Epithelial cell of esophagus (primary cell): Measurements from ENCODE around the gene SLC26A11.

Experiments
- DNase-seq: peaks from one replicate; pipeline ENCODE4 v3.0.0; 2010; ENCODE audit warnings: low read depth
- H3K4me3 ChIP-seq: 2 replicates; pipeline ENCODE4 v1.5.1; 2011; ENCODE audit warnings: mild to moderate bottlenecking, low read length, control low read depth
- TF ChIP-seq, protein P1 (sequence below): IDR thresholded peaks from 2 replicates; pipeline ENCODE4 v1.5.1; 2011; ENCODE audit warnings: low read depth, mild to moderate bottlenecking, low read length, control low read depth, inconsistent platforms; ENCODE audit not compliant: insufficient read depth; ENCODE audit errors: missing control alignments

Gene SLC26A11

DNA sequence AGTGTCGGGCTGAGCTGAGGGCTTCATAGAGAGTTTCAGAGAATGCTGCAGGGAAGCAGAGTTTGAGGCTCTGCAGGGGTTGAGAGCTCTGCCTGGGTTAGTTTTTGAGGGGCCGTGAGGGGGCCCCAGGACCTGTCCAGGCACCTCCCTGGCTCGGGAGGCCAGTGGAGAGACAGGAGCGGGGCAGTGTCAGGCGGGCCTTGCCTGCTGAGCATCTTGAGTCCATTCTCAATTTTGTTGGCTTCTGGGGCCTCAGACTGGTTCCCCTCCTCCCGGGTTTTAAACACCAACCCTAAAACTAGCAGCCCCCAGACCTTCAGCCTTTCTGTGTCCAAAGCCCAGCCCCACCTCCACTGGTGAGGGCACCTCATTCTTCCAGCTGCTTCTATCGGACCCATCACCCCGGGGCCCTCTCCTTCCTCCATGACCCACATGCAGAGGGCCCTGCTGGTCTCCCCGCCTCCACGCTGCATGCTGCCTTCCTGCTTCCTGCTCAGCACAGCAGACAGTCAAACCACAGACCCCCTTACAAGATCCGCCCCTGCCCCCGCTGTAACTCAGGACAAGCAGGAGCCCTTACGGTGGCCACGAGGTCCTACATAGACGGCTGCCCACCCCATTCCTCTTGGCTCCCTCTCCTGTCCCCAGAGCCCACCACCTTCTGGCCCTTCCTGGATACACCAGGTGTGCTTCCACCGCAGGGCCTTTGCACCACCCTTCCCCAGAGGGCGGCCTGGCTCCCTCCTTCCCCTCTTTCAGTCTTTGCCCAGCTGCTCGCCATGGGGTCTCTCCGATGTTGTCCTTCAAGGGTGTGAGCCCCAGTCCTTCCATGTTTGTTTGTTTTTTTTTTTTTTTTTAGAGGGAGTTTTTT is 44.2 kb downstream of the SLC26A11 start:
- no peak overlapping the region for H3K4me3 ChIP-seq
- no peak for DNase-seq
- TF ChIP-seq, protein P1, sequence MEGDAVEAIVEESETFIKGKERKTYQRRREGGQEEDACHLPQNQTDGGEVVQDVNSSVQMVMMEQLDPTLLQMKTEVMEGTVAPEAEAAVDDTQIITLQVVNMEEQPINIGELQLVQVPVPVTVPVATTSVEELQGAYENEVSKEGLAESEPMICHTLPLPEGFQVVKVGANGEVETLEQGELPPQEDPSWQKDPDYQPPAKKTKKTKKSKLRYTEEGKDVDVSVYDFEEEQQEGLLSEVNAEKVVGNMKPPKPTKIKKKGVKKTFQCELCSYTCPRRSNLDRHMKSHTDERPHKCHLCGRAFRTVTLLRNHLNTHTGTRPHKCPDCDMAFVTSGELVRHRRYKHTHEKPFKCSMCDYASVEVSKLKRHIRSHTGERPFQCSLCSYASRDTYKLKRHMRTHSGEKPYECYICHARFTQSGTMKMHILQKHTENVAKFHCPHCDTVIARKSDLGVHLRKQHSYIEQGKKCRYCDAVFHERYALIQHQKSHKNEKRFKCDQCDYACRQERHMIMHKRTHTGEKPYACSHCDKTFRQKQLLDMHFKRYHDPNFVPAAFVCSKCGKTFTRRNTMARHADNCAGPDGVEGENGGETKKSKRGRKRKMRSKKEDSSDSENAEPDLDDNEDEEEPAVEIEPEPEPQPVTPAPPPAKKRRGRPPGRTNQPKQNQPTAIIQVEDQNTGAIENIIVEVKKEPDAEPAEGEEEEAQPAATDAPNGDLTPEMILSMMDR: no peak

DNA sequence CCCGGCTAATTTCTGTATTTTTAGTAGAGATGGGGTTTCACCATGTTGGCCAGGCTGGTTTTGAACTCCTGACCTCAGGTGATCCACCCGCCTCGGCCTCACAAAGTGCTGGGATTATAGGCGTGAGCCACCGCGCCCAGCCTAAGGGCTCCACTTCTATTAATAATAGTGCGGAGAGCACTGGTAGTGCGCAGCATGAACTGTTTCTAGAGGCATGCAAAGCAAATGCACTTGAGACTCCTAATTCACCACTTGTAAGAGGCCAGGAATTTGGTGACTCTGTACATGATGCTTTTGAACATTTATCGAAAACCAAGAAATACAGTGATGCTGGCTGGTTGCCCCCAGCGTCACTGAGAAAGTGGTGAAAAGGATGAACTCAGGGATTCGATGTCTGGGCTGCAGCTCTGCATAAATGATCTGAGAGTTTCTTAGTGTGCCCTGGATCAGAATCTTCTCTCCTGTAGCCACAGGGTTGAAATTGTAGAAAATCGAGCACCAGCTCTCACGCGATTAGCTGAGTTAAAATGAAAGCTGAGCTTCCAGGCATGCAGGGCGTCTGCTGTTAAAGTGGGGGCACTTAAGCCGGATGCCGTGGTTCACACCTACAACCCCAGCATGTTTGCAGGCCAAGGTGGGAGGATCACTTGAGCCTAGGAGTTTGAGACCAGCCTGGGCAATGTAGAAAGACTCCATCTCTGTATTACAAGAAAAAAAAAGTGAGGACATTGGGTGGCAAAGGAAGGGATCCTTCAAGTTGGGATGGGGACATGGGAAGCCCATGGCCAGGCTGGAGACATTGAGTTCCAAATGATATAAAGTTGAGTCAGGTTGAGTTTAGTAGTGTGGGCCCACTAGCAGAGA is 45.2 kb downstream of the SLC26A11 start:
- no peak for DNase-seq
- TF ChIP-seq, protein P1: no peak
- H3K4me3 ChIP-seq: no peak overlapping the region

DNA sequence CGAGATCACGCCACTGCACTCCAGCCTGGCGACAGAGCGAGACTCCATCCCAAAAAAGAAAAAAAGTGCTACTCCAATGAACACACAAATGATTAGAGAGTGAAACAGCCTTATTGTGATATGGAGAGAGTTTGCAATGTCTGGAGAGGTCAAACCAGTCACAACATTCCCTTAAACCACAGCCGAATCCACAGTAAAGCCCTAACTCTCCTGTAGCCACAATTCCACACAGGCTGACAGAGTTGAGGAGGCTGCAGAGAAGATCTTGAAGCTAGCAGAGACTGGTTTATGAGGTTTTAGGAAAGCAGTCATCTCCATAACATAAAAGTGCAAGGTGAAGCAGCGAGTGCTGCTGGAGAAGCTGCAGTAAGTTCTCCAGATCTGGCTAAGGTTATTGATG is 47.2 kb downstream of the SLC26A11 start:
- no peak overlapping the region for H3K4me3 ChIP-seq
- no peak for DNase-seq
- TF ChIP-seq, protein P1: no peak

DNA sequence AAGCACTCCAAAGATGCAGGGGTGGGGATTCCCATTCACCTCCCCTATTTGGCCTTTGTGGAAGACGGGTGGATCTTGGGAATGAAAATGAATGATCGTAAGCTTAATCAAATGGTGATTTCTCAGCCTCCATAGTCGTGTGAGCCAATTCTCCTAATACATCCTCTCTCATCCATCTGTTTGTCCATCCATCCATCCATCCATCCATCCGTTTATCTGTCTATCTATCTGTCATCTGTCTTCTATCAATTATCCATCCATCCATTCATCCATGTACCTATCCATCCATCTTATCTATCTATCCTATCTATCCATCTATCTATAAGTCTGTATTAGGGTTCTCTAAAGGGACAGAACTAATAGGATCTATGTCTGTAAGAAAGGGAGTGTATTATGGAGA is 48.2 kb downstream of the SLC26A11 start:
- no peak for DNase-seq
- no peak overlapping the region for H3K4me3 ChIP-seq
- TF ChIP-seq, protein P1: no peak

DNA sequence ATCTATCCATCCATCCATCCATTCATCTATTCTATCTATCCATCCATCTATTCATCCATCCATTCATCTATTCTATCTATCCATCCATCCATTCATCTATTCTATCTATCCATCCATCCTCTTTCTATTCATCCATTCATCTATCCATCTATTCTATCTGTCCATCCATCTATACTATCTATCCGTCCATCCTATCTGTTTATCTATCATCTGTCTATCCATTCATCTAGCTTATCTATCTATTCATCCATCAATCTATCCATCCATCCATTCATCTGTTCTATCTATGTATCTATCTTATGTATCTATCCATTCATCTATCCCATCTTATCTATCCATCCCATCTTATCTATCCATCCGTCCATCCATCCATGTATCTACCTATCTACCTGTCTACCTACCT is 49.2 kb downstream of the SLC26A11 start:
- TF ChIP-seq, protein P1: no peak
- DNase-seq: no peak
- H3K4me3 ChIP-seq: no peak overlapping the region

DNA sequence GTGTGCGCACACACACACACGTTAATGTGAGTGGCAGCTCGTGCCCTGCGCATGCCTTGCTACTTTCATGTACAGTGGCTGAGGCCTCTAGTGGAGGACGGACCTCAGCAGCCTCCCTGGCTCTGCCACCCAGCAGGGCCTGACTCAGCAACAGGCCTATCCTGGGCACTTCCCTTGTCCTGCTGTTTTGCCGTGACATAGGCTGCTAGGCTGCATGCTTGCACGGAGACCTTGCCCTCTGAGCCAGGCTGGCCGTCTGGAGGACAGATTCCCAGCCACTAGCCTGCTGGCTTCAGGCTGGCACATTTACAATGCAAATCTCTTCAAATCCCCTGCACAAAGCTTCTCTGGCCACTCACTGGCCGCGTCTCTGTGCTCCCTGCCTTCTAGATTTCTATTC is 49.9 kb downstream of the SLC26A11 start:
- TF ChIP-seq, protein P1: no peak
- no peak overlapping the region for H3K4me3 ChIP-seq
- no peak for DNase-seq

DNA sequence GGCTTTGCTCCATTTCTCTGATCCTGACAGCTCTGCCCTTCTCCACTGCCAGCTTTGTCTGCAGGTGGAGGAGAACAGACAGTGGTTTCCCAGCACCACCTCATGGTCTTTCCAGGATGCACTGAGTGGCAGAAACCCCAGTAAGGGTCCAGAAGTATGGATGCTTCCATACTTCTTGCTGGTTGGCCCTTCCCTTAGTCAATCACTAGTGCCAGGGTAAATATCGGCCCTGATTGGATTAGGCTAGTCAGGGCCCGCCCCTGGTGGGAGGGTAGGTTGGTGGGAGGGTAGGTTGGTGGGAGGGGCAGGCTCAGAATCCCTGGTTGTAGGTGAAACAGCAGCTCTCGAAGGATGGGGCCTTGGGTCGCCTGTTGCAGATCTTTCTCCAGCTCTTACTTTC is 50.6 kb downstream of the SLC26A11 start:
- DNase-seq: peak; percentile 37
- TF ChIP-seq, protein P1: no peak
- no peak overlapping the region for H3K4me3 ChIP-seq
